ENCODE measurements around the gene MANBA. TPM values are rescaled to one million over a fixed set of nuclear protein-coding genes. Genes with fewer than 3 reads are reported as not detected.
A peak's percentile ranks its signal among the peaks of the same experiment; 100 is the strongest.

MANBA gene
- total and polyA plus RNA-seq, 2 of the 13 experiments (the other 11 are each of a cell fraction or from before 2014, with no cell fraction given), result 11.7 to 33.3 TPM

DNA sequence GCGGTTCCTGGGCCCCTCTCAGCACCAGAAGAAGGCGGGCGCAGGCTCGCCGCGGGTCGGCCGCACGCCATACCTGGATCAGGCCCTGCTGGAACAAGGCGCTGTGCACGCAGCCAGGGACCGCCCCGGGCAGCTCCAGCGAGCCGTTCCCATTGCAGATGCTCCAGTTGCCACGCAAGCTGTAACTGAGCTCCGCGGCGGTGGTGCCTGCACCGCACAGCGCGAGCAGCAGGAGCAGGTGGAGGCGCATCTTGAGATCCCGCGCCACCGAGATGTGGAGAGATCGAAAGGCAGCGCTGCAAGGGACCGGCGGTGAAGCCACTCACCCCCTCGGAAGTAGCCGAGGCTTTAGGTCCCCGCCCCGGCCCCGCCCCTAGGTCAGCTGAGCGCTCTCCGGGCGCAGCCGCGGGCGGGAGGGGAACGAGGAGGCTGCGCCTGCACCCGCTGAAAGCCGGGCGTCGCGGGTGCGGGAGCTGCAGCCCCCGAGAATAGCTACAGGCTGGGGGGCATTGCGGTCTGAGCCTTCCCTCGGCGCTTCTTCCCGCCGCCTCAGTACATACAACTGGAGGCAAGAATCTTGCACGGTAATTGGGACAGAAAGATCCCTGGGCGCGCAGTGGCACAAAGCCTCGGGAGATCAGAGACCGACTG, at the start of gene MANBA (continued):
- TF ChIP-seq ZNF33B (CRISPR knock-in tag; IDR thresholded peaks at IDR 0.05), result no peak
- peak; percentile 66; the same call in 1 of the 2 replicates for TF ChIP-seq RCOR2 (CRISPR knock-in tag; IDR thresholded peaks at IDR 0.05)
- no peak for TF ChIP-seq CHD4 (IDR thresholded peaks at IDR 0.05; ENCODE audit: borderline replicate concordance, low read length)
- no peak; the same call in 1 of the 2 replicates for TF ChIP-seq NFYC (CRISPR knock-in tag; IDR thresholded peaks at IDR 0.05)
- peak; percentile 56; the same call in 1 of the 2 replicates for TF ChIP-seq MAZ (IDR thresholded peaks at IDR 0.05; ENCODE audit: borderline replicate concordance, low read depth, low read length)
- TF ChIP-seq MAZ (CRISPR knock-in tag; IDR thresholded peaks at IDR 0.05; ENCODE audit: low read depth), result peak; percentile 86
- TF ChIP-seq ZIK1 (CRISPR knock-in tag; IDR thresholded peaks at IDR 0.05; ENCODE audit: borderline replicate concordance, low read depth), result no peak
- TF ChIP-seq, protein P1, sequence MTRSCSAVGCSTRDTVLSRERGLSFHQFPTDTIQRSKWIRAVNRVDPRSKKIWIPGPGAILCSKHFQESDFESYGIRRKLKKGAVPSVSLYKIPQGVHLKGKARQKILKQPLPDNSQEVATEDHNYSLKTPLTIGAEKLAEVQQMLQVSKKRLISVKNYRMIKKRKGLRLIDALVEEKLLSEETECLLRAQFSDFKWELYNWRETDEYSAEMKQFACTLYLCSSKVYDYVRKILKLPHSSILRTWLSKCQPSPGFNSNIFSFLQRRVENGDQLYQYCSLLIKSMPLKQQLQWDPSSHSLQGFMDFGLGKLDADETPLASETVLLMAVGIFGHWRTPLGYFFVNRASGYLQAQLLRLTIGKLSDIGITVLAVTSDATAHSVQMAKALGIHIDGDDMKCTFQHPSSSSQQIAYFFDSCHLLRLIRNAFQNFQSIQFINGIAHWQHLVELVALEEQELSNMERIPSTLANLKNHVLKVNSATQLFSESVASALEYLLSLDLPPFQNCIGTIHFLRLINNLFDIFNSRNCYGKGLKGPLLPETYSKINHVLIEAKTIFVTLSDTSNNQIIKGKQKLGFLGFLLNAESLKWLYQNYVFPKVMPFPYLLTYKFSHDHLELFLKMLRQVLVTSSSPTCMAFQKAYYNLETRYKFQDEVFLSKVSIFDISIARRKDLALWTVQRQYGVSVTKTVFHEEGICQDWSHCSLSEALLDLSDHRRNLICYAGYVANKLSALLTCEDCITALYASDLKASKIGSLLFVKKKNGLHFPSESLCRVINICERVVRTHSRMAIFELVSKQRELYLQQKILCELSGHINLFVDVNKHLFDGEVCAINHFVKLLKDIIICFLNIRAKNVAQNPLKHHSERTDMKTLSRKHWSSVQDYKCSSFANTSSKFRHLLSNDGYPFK (CRISPR knock-in tag; IDR thresholded peaks at IDR 0.05; ENCODE audit: borderline replicate concordance), result peak; percentile 74
- TF ChIP-seq ZFYVE20 (CRISPR knock-in tag; IDR thresholded peaks at IDR 0.05; ENCODE audit: borderline replicate concordance, low read depth), result no peak
- TF ChIP-seq NFE2 (CRISPR knock-in tag; IDR thresholded peaks at IDR 0.05), result no peak
- no peak for TF ChIP-seq NBN (conservative IDR thresholded peaks at IDR 0.05)
- no peak for TF ChIP-seq ZNF746 (CRISPR knock-in tag; IDR thresholded peaks at IDR 0.05)
- no peak for TF ChIP-seq ZNF143 (CRISPR knock-in tag; IDR thresholded peaks at IDR 0.05)
- TF ChIP-seq ZNF20 (CRISPR knock-in tag; IDR thresholded peaks at IDR 0.05), result no peak
- no peak for TF ChIP-seq CEBPZ (IDR thresholded peaks at IDR 0.05; ENCODE audit: low read length)
- TF ChIP-seq DMTF1 (CRISPR knock-in tag; IDR thresholded peaks at IDR 0.05), result no peak
- TF ChIP-seq HOXD1 (CRISPR knock-in tag; IDR thresholded peaks at IDR 0.05), result peak; percentile 14; the same call in 1 of the 2 replicates
- TF ChIP-seq HHEX (CRISPR knock-in tag; IDR thresholded peaks at IDR 0.05), result no peak
- TF ChIP-seq POLR2AphosphoS5 (IDR thresholded peaks at IDR 0.05; ENCODE audit: low read depth, low read length), result peak; percentile 64; the same call in 1 of the 2 replicates
- TF ChIP-seq RNF2 (conservative IDR thresholded peaks at IDR 0.05; ENCODE audit: low read depth), result no peak
- peak; percentile 44 for TF ChIP-seq ZNF883 (CRISPR knock-in tag; IDR thresholded peaks at IDR 0.05; ENCODE audit: not compliant biosample characterization)
- peak; percentile 80; the same call in 1 of the 2 replicates for TF ChIP-seq ZKSCAN8 (CRISPR knock-in tag; IDR thresholded peaks at IDR 0.05; ENCODE audit: borderline replicate concordance)
- no peak for TF ChIP-seq SMC3 (IDR thresholded peaks at IDR 0.05; ENCODE audit: low read length)
